Measurements from ENCODE around the gene TMX3.

GRCh38 chr18:68662754-68663153 is 52.2 kb downstream of the TMX3 start:
- TF ChIP-seq CTCF (IDR thresholded peaks at IDR 0.05; ENCODE audit: low read depth, low read length) (no peak), MYC (IDR thresholded peaks at IDR 0.05; ENCODE audit: low read depth, low read length) (no peak)

Data from NB4 (cell line).